Left kidney (tissue), 8 donors: Measurements from ENCODE around the gene NUP153. TPM values are rescaled to one million over a fixed set of nuclear protein-coding genes. Genes with fewer than 3 reads are reported as not detected.
"Not testable (repeated sequence)": the region's sequence is repeated elsewhere in the genome, so short reads cannot be mapped to it uniquely, and the experiment has no call there.

Experiments used
- DNase-seq: peaks from one replicate; pipeline ENCODE4 v3.0.0-alpha.2; 2013
- long read RNA-seq, 8 donors: transcript quantifications; one replicate each; lab custom pipeline, GENCODE V29; 2026
- polyA plus RNA-seq: library from polyadenylated mRNA; unstranded; fragments of 120-200 nt; gene quantifications from one replicate; pipeline ENCODE4 v1.2.1, GENCODE V29; 2013; ENCODE audit not compliant: insufficient read length

NUP153 gene
- polyA plus RNA-seq: 63.7 TPM
- long read RNA-seq, donor 1, full-length matches to known transcripts: 1 of 12 reads
- long read RNA-seq, donor 1, partial matches to known transcripts: 11 of 12 reads
- long read RNA-seq, donor 1, other reads (novel, unspliced or antisense): 0 of 12 reads
- long read RNA-seq, donor 2, full-length matches to known transcripts: 1 of 35 reads
- long read RNA-seq, donor 2, partial matches to known transcripts: 34 of 35 reads
- long read RNA-seq, donor 2, other reads (novel, unspliced or antisense): 0 of 35 reads
- long read RNA-seq, donor 3, full-length matches to known transcripts: 1 of 6 reads
- long read RNA-seq, donor 3, partial matches to known transcripts: 5 of 6 reads
- long read RNA-seq, donor 3, other reads (novel, unspliced or antisense): 0 of 6 reads
- long read RNA-seq, donor 4: 0 reads
- long read RNA-seq, donor 5, full-length matches to known transcripts: 5 of 5 reads
- long read RNA-seq, donor 5, partial matches to known transcripts: 0 of 5 reads
- long read RNA-seq, donor 5, other reads (novel, unspliced or antisense): 0 of 5 reads
- long read RNA-seq, donor 6, partial matches to known transcripts: 30 of 30 reads
- long read RNA-seq, donor 6, other reads (novel, unspliced or antisense): 0 of 30 reads
- long read RNA-seq, donor 7, full-length matches to known transcripts: 3 of 3 reads
- long read RNA-seq, donor 7, partial matches to known transcripts: 0 of 3 reads
- long read RNA-seq, donor 7, other reads (novel, unspliced or antisense): 0 of 3 reads
- long read RNA-seq, donor 8, full-length matches to known transcripts: 3 of 3 reads
- long read RNA-seq, donor 8, partial matches to known transcripts: 0 of 3 reads
- long read RNA-seq, donor 8, other reads (novel, unspliced or antisense): 0 of 3 reads

- peak; percentile 99 for DNase-seq
Measured at GRCh38 chr6:17706580-17707370, at the start of gene NUP153. Gene NUP153 (minus strand): TSS chr6:17706925. CDS start chr6:17706387, 538 bp downstream.

DNA sequence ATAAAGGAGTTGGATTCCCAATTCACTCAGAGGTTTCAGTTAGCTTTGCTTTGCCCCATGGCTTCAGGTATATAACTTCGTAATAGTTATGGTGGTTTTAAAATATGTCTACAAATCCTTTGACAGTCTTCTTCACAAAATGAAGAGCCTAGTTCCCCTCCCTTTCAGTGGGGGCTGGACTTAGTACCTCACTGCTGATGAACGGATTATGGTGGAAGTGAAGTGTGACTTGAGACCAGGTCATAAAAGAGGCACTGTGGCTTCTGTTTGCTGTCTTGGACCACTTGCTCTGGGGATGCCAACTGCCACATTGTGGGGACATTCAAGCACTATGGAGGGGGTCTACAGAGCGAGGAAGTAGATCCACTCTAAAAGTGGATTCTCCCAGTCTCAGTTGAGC, 47.5 kb upstream of the NUP153 start:
- no peak for DNase-seq

- DNase-seq: not testable (repeated sequence)
Measured at GRCh38 chr6:17745324-17745723, 38.6 kb upstream of the NUP153 start.

- DNase-seq: not testable (repeated sequence)
Measured at GRCh38 chr6:17744757-17745308, 38.1 kb upstream of the NUP153 start.

GRCh38 chr6:17744019-17744756, 37.5 kb upstream of the NUP153 start:
- DNase-seq: no peak

- DNase-seq: no peak
Measured at GRCh38 chr6:17741507-17741906, 34.8 kb upstream of the NUP153 start.

- no peak for DNase-seq
Measured at GRCh38 chr6:17740559-17741220, 34.0 kb upstream of the NUP153 start.

DNA sequence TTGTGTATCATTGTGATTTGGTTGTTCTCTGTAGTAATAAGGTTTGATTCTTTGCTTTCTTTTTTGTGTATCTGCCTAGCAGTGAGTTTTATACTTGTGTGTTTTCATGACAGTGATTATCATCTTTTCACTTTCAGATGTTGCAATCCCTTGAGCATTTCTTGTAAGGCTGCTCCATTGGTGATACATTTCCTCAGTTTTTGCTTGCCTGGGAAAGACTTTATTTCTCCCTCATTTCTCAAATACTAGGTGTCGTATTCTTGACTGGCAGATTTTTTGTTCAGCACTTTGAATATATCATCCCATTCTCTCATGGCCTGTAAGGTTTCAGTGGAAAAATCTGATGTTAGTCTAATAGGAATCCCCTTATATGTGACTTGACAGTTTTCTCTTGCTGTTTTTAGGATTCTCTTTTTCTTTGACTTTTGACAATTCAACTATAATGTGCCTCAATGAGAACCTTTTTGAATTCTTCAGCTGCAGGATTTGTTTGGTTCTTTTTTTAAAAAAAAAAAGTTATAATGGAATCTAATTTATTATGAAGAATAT, 31.1 kb upstream of the NUP153 start:
- no peak for DNase-seq

DNA sequence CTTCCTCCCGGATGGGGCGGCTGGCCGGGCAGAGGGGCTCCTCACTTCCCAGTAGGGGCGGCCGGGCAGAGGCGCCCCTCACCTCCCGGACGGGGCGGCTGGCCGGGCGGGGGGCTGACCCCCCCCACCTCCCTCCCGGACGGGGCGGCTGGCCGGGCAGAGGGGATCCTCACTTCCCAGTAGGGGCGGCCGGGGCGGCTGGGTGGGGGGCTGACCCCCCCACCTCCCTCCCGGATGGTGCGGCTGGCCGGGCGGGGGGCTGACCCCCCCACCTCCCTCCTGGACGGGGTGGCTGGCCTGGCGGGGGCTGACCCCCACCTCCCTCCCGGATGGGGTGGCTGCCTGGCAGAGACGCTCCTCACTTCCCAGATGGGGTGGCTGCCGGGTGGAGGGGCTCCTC, 28.6 kb upstream of the NUP153 start:
- not testable (repeated sequence) for DNase-seq

DNA sequence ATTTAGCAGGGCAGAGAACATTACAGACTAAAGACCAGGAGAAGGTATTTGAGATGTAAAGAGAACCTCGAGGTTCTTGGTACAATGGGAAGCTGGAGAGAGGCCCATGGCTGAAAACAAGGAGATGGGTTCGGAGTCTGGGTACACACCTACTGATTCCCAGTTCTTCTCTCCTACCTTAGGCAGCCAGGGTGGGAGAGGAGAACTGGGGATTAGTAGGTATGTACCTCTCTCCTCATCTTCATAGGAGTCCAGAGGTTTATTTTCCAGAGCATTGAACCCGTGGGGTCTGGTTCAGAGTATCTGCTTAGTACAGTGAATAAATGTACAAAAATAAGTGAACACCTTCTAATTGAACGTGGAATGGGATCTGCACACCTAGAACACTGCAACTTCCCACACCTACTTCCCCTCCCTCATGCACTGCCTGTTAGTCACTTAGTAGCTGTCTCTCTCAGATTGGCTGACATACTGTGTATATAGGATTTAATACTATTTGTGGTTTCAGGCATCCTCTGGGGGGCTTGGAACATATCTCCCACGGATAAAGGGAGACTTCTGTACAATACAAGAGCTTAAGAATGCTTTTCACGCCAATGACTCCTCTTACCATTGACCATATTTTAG, 23.5 kb upstream of the NUP153 start:
- DNase-seq: no peak

DNA sequence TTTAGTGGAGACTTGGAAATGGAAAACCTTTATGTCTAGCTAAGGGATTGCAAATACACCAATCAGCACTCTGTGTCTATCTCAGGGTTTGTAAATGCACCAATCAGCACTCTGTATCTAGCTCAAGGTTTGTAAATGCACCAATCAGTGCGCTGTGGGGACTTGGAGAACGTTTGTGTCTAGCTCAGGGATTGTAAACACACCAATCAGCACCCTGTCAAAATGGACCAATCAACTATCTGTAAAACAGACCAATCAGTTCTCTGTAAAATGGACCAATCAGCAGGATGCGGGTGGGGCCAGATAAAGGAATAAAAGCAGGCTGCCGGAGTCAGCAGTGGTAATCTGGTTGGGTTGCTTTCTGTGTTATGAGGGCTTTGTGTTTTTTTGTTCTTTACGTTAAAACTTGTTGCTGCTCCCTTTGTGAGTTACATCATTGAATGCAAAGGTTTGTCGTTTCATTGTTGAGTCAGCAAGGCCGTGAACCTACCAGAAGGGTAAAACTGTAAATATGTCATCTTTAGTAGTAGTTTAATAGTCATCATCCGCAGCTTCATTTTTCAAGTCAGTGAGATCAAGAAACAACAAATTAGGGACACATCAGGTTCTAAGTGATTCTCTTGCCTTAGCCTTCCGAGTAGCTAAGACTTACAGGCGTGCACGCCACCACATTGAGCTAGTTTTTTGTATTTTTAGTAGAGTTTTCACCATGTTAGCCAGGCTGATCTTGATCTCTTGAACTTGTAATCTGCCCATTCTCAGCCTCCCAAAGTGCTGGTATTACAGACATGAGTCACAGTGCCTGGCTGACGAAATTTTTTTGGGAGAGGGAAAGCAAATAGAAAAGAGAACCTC, 22.7 kb upstream of the NUP153 start:
- DNase-seq: no peak

- DNase-seq: no peak
Measured at GRCh38 chr6:17728551-17729222, 22.0 kb upstream of the NUP153 start.

GRCh38 chr6:17725083-17725482, 18.4 kb upstream of the NUP153 start:
- DNase-seq: peak; percentile 57

DNA sequence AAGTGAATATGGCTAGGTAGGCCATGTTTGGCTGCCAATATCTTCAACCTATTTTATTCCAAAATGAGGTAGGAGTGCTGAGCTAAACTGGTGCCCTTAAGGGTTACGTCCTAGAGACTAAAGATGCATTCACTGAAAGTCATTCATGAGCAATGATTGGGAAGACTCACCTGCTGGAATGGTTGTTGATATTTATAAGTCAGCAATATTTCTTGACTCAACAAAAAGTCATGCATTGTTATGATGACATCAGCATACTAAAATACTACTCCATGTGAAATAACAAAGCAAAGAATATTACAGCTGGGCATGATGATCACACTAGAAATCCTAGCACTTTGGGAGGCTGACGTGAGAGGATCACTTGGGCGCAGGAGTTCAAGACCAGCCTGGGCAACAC, 17.6 kb upstream of the NUP153 start:
- no peak for DNase-seq

GRCh38 chr6:17721671-17722070, 14.9 kb upstream of the NUP153 start:
- no peak for DNase-seq

- DNase-seq: no peak
Measured at GRCh38 chr6:17719323-17720041, 12.8 kb upstream of the NUP153 start.

DNA sequence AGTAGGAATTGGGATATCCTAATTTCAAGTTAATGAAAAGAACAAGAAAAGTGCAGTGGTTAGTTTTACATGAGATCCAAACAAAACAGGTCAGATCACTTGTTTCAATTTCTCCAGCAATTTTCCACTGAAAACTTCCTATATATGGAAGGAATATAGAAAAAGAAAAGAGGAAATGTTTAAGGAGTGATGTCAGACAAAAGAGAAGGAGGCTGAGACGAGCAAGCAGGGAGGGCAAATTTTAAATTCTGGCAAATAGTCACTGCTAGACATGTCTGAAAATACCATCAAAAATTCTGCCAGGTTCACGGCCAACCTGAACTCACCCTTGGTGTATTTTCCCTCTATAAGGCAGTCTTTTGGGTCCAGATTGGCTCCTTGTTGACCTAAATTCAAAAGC, 9.5 kb upstream of the NUP153 start:
- DNase-seq: no peak
